Stimulated activated CD4-positive, alpha-beta T cell treated with anti-CD3 and anti-CD28 coated beads, Interleukin-15, amount 100 ng/mL, for 1 hour (primary cell): ENCODE data around the gene MRPL41.
"Not testable (repeated sequence)": the region's sequence is repeated elsewhere in the genome, so short reads cannot be mapped to it uniquely, and the experiment has no call there.

Experiments
- DNase-seq, 2 donors: peaks; one replicate each; pipeline ENCODE4 v3.0.0-alpha.2; 2020; ENCODE audit warnings: low read depth in 1 of 2, low spot score in 1 of 2

MRPL41 gene

GRCh38 chr9:137521405-137521985 is 30.2 kb upstream of the MRPL41 start:
- no peak for DNase-seq

- DNase-seq: no peak
These were observed 28.8 kb upstream of the MRPL41 start for GRCh38 chr9:137522746-137523455.

- no peak for DNase-seq
These were observed 27.3 kb upstream of the MRPL41 start for GRCh38 chr9:137524161-137524980.

GRCh38 chr9:137524981-137525317 is 26.7 kb upstream of the MRPL41 start:
- no peak for DNase-seq

DNA sequence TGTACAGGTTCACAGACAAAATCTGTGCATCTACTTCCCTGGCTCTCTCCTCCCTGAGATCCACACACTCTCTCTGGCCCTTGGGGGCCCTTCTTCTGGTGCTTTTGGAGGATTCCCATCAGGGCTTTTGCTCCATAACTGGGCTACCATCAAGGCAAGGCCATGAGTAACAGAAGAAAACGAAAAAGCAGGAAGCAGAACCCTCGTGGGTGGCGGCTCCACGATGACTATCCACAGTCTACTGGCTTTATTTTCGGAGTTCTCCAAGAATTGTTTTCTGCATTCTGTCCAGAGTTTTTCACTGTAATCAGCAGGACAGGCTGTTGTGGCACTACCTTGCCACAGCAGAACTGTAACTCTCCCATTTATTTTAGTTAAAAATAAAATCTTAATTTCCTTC is 21.3 kb upstream of the MRPL41 start:
- no peak for DNase-seq

GRCh38 chr9:137531099-137531765 is 20.4 kb upstream of the MRPL41 start:
- DNase-seq: no peak

DNA sequence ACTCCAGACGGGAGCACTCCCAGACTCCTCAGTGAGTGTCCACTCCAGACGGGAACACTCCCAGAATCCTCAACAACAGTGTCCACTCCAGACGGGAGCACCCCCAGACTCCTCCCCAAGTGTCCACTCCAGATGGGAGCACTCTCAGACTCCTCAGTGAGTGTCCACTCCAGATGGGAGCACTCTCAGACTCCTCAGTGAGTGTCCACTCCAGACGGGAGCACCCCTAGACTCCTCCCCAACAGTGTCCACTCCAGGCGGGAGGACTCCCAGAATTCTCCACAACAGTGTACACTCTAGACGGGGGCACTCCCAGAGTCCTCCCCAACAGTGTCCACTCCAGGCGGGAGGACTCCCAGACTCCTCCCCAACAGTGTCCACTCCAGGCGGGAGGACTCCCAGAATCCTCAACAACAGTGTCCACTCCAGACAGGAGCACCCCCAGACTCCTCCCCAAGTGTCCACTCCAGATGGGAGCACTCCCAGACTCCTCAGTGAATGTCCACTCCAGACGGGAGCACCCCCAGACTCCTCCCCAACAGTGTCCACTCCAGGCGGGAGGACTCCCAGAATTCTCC is 18.7 kb upstream of the MRPL41 start:
- not testable (repeated sequence) for DNase-seq

DNA sequence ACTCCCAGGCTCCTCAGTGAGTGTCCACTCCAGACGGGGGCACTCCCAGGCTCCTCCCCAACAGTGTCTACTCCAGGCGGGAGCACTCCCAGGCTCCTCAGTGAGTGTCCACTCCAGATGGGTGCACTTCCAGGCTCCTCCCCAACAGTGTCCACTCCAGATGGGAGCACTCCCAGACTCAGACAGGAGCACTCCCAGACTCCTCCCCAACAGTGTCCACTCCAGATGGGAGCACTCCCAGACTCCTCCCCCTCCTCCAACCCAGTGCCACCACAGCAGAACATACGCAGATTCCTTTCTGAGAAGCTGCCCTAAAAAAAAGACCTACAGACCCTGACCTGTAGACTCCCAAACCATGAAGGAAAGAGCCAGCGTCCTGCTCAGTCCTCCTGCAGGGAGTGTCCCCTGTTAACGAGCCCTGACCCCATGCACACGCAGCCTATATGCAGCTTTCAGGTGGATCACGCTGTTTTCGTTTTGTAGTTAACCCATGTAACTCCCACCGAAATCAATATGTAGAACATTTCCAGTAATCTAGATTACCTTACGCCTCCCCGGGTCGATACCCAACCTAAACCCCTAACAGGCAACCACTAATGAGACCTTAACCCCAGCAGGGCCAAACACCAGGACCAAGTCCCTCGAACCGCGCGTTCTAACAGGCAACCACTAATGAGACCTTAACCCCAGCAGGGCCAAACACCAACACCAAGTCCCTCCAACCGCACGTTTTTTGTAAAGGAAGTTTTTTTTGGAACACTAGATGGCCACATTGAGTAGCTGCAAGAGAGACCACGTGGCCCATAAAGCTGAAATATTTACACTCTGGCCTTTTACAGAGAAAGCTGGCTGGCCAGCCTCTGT is 17.2 kb upstream of the MRPL41 start:
- no peak for DNase-seq

DNA sequence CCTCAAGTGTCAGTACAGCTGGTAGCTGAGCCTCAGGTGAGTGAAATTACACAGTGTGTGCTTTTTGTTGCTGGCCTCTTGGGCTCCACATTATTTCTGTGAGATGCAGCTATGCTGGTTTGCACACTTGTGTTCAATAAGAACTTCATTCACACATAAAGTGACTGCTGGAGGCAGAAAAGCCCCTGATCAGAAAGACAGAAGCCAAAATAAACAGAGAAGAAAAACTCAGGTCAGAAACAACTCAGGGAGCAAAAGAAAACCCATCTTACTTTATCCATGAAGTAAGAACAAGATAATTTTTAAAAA is 16.6 kb upstream of the MRPL41 start:
- DNase-seq: no peak

DNA sequence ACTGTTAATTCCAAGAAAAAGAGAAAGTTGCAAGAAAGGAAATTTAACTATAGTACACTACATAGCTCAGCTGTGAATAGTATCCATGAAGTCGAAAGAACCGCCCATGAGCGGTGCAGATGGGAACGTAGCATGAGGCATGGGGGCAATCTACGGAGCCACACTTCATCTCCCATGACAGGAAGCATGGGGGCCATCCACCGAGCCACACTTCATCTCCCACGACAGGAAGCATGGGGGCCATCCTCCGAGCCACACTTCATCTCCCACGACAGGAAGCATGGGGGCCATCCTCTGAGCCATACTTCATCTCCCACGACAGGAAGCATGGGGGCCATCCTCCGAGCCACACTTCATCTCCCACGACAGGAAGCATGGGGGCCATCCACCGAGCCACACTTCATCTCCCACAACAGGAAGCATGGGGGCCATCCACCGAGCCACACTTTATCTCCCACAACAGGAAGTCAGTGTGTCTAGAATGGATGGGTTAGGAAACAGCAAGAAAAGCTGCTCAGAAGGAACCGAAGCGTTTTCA is 15.0 kb upstream of the MRPL41 start:
- not testable (repeated sequence) for DNase-seq

DNA sequence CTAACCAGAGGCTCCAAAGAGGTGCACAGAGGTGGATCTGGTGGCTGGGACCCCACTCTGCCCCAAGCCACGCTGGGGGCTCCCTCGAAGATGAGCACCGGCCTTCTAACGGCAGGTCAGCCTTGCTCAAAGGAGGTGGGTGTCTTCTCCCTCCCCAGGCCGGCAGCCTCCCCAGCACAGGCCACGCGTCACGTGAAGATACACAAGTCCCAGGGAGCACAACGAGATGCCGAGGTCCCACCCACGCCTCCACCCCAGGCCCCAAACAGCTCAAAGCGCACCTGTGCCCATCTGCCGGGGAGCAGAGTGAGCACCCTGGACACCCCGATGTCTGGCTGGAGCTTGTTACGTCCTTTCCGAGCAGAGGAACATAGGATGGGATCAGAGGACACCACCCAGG is 13.6 kb upstream of the MRPL41 start:
- DNase-seq: no peak

DNA sequence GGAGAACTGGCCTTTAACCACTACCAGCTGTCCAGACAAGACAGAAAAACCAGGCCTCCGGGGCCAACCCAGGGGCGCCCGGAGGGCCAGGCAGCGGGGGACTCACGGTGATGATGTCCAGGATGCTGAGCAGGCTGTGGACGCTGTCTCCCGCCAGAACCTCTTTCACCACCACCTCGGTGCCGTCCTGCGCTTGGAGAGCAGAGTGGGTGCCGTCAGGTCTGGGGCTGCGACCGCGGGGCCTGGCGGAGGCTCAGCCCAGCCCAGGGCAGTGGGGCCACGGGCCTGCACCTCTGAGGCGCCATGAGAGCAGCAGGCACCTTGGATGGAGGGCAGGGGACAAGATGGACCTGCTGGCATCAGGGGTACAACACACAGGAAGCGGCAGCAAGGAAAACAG is 11.1 kb upstream of the MRPL41 start:
- DNase-seq: no peak

- no peak for DNase-seq
These were observed 9.2 kb upstream of the MRPL41 start for GRCh38 chr9:137542486-137542885.

GRCh38 chr9:137543237-137543963 is 8.3 kb upstream of the MRPL41 start:
- DNase-seq: no peak

GRCh38 chr9:137544176-137544760 is 7.4 kb upstream of the MRPL41 start:
- no peak for DNase-seq

GRCh38 chr9:137545123-137545522 is 6.6 kb upstream of the MRPL41 start:
- DNase-seq: no peak

- no peak for DNase-seq
These were observed 3.8 kb upstream of the MRPL41 start for GRCh38 chr9:137547687-137548543.

DNA sequence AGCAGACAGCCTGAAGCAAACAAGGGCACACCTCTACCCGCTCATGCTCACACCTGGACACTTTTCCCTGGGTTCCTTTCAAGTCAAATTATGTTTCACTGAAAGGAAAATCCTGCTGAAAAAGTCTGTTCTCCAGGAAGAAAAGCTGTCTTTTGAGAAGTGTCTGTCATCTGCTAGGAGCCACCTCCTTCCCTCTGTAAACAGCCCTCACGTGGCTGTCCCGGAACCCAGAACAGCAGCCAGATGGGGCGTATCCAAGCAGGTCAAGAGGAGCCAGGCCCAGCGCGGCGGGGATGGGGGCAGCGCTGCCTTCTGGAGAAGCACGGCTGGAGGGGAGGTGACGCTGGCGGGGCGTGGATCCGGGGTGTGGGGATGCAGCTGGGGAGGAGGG is 1.5 kb upstream of the MRPL41 start, which contains the start of gene PNPLA7:
Gene PNPLA7 (minus strand): TSS at position 172 of the 391 bp plus-strand sequence. CDS start 205 bp downstream, outside the sequence.
- peak; percentile 16 to 29 for DNase-seq
